LNCAP (cell line): ENCODE data around the gene APOC4.

ENCODE experiments used
- CTCF ChIP-seq: fragments of 450-650 bp; IDR thresholded peaks from 2 replicates; pipeline ENCODE4 v1.5.1; 2017; ENCODE audit warnings: mild to moderate bottlenecking

The APOC4 gene

GRCh38 chr19:44942067-44942571 lies at the start of gene APOC4:
Gene APOC4, plus strand, starts transcription at chr19:44942237. Its CDS starts 41 bp downstream, at chr19:44942278.
- no peak for TF ChIP-seq CTCF

- TF ChIP-seq CTCF: no peak
These were observed 49.1 kb upstream of the APOC4 start for GRCh38 chr19:44892932-44893331.

- no peak for TF ChIP-seq CTCF
These were observed 48.5 kb upstream of the APOC4 start for GRCh38 chr19:44893332-44894051.

GRCh38 chr19:44894052-44894400 lies 48.0 kb upstream of the APOC4 start:
- TF ChIP-seq CTCF: no peak

GRCh38 chr19:44894946-44895345 lies 47.1 kb upstream of the APOC4 start:
- TF ChIP-seq CTCF: no peak

- TF ChIP-seq CTCF: no peak
These were observed 44.2 kb upstream of the APOC4 start for GRCh38 chr19:44897835-44898234.

GRCh38 chr19:44900328-44901244 lies 41.5 kb upstream of the APOC4 start:
- TF ChIP-seq CTCF: no peak
